SKM-1 (cell line): ENCODE data around the gene PARL.

ENCODE experiments used
- DNase-seq: peaks from one replicate; lab custom pipeline; 2025; ENCODE audit not compliant: unreplicated experiment; lab: John Stamatoyannopoulos, UW

Gene PARL, protein sequence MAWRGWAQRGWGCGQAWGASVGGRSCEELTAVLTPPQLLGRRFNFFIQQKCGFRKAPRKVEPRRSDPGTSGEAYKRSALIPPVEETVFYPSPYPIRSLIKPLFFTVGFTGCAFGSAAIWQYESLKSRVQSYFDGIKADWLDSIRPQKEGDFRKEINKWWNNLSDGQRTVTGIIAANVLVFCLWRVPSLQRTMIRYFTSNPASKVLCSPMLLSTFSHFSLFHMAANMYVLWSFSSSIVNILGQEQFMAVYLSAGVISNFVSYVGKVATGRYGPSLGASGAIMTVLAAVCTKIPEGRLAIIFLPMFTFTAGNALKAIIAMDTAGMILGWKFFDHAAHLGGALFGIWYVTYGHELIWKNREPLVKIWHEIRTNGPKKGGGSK

DNA sequence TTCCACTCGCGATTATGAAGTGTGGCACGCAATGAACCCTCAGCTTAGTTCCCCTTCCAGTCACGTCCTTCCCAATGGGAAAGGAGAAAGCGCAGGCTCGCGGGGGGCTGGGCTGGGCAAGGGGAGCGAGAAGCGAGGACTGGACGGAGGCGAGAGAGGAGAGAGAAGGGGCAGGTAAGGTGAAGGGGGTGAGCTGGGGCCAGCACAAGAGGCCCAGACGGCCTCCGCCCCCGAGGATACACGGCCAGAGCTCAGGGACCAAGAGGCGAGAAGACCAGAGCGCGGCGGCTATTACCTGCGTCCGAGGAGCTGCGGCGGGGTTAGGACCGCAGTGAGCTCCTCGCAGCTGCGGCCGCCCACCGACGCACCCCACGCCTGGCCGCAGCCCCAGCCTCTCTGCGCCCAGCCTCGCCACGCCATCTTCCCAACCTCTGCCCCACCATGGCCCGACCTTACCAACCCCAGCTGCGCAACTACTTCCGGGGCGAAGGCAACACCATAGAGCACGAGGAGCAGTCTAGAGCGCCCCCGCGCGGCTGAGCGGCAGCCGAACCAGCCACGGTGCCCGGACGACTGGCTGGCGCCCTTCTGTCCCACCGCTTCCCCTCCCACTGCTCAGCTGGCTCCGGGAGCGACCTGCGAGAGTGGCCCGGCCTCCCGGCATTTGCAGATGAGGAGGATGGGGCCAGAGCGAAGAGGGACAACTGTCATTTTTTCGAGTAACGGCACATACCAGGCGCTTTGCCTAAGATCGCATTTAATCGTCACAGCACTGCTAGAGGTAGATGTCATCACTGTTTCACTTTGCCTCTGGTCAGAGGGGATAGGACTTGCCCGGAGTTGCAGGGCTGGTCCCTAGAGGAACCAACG is at the start of gene PARL:
Gene PARL, minus strand, starts transcription at position 454 of the 870 bp plus-strand sequence. Its CDS starts 34 bp downstream, at position 420.
- DNase-seq: peak; percentile 87

DNA sequence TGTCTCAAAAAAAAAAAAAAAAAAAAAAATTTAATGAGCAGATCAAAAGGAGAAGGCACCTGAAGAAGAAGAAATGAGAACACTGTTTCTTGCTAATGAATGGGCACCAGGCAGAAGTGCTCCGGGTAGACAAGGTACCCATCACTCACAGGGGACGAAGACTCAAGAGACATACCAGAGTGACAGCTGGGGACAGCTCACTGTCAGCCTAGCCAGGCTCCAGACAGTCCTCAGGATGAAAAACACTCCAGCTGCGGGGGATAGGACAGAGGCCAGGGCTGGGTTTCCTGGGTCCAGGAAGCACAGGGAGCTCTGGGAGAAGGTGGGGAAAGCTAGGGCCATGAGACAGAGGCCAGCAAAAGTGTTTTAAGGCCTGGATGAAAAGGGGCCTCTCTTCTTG is 48.5 kb upstream of the PARL start:
- no peak for DNase-seq

DNA sequence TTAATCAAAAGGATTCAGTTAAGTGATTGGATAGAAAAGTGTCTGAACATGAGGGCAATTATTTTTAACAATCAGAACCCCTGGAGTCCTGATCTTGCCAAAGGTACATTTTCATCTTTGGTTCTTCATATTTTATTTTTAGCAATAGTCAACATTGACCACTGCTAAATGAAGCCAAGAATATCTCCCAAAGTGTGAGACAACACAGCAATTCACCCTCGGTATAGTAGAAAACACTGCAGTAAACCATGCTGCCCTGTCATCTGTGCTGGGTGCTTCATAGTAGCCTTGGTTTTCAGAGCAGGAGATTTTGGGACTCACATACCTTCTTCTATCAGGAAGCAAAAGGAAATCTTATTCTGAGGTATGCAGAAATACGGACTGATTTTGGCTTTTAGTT is 47.2 kb upstream of the PARL start:
- no peak for DNase-seq

- DNase-seq: no peak
Measured at GRCh38 chr3:183930086-183930485, 45.4 kb upstream of the PARL start.

GRCh38 chr3:183927059-183927458 is 42.4 kb upstream of the PARL start:
- no peak for DNase-seq

- DNase-seq: no peak
Measured at GRCh38 chr3:183924956-183925355, 40.3 kb upstream of the PARL start.

GRCh38 chr3:183924543-183924942 is 39.9 kb upstream of the PARL start:
- DNase-seq: no peak

DNA sequence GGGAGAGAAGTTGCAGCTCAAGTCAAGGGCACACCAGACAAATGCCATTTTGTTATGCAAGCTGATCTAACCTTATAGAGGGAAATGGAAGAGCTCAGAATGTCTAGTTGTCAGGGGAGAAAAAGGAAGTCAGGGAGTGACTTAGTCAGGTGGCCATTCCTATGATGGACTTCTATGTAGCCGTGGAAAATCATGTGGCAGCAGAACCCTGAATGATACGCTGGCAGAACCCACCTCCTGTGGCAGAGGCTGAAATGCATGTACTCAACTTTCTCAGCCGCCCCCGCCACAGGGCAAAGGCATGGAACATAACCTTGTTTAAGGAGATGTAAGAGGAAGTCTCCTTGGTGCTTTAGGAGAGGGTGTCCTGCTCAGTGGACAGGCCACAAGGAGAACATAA is 37.7 kb upstream of the PARL start:
- no peak for DNase-seq

- no peak for DNase-seq
Measured at GRCh38 chr3:183921096-183921495, 36.4 kb upstream of the PARL start.

GRCh38 chr3:183920416-183920815 is 35.7 kb upstream of the PARL start:
- no peak for DNase-seq

- DNase-seq: no peak
Measured at GRCh38 chr3:183918178-183918577, 33.5 kb upstream of the PARL start.

- DNase-seq: no peak
Measured at GRCh38 chr3:183917776-183918175, 33.1 kb upstream of the PARL start.

GRCh38 chr3:183914856-183915255 is 30.2 kb upstream of the PARL start:
- DNase-seq: no peak

GRCh38 chr3:183913580-183913920 is 28.9 kb upstream of the PARL start:
- no peak for DNase-seq

DNA sequence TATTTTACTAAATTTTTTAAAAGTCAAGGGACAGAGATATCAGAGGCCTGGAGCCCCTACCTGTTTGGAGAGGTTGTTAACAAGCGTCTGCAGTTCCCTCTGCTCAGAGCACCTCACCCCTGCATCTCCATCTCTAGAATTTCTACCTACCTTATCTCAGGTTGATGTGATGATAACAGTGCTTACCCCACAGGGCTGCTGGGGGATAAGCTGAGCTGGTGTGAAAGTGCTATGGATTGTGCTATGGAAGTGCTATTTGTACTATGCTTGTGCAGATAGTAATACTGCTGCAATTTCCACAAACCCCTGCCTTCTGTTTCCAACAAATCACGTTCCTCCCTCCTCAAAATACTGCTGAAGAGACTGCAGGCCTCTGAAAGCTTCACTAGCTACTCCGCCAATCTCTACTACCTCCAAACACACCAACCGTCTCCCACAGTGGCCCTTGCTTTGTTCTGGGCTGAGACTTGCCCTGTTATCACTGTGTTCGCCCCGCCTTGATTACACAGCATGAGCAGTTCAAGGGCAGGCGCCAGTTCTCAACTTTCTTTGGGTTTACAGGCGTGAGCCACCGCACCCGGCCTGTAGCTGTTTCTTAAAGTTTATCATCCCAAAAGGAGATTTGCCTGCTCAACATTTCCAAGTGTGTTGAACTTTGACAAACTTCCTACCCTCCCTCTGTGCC is 28.4 kb upstream of the PARL start:
- no peak for DNase-seq

GRCh38 chr3:183911763-183912506 is 27.3 kb upstream of the PARL start:
- peak; percentile 15 for DNase-seq

- no peak for DNase-seq
Measured at GRCh38 chr3:183911087-183911486, 26.4 kb upstream of the PARL start.

- no peak for DNase-seq
Measured at GRCh38 chr3:183909030-183909600, 24.4 kb upstream of the PARL start.

DNA sequence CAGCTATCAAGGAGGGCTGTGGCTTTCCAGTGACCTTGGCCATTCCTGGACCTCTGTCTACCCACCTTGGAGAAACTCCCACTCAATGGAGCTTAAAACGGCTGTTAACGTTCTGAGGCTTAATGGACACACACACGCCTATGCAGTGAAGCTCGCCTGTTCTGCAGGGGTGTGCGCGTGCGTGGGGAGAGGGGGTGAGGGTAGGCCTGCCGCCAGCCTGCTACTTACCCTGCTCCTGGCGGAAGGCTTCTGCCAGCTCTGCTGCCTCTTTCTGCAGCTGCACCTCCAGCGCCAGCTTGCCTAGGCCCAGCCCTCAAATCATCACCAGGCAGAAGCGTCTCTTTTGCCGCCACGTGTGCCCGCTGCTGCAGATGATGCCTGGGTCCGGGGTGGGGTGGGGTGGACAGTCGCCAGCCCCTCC is 23.2 kb upstream of the PARL start:
- DNase-seq: no peak

- DNase-seq: no peak
Measured at GRCh38 chr3:183907176-183907575, 22.5 kb upstream of the PARL start.
